ENCODE data around the gene PAIP1. TPM values are rescaled to one million over a fixed set of nuclear protein-coding genes. Genes with fewer than 3 reads are reported as not detected.

Gene PAIP1
- total RNA-seq, 2 experiments from 2014 or later, result 34.0 to 42.9 TPM

GRCh38 chr5:43484106-43484849, 72.6 kb downstream of the PAIP1 start:
- H3K27ac Mint-ChIP-seq, result peak overlapping the region; percentile 100
- H3K27me3 Mint-ChIP-seq, result no peaks in the 10 kb centered on the region
- H3K4me3 Mint-ChIP-seq, result peak overlapping the region; percentile 98
- DNase-seq, result peak; percentile 94
- CTCF ChIA-PET, result interaction anchor here (0.8 to 3.2 kb wide), 43 partner anchors 9 to 1325 kb away, joined by 3 to 25 read pairs (median 4); partner anchors contain the start of genes C5orf34, HMGCS1 and ZNF131
- H3K4me1 Mint-ChIP-seq, result peaks cover 45% of the 10 kb centered on the region
- ATAC-seq, result peak; percentile 78
- H3K9me3 Mint-ChIP-seq (ENCODE audit: low read depth), result no peaks in the 10 kb centered on the region
- H3K36me3 Mint-ChIP-seq, result peaks cover 15% of the 10 kb centered on the region

- CTCF ChIA-PET, result interaction anchor here (0.8 to 3.2 kb wide), 41 partner anchors 8 to 1326 kb away, joined by 3 to 25 read pairs (median 4); partner anchors contain the start of genes C5orf34, HMGCS1 and ZNF131
- Mint-ChIP-seq H3K4me1 (peaks cover 45% of the 10 kb centered on the region), H3K36me3 (peaks cover 16% of the 10 kb centered on the region), H3K4me3 (peak within 1 kb of the TSS; percentile 98), H3K27ac (peak within 1 kb of the TSS; percentile 100), H3K9me3 (ENCODE audit: low read depth) (no peaks in the 10 kb centered on the region), H3K27me3 (no peaks in the 10 kb centered on the region)
- DNase-seq (peak; percentile 92), ATAC-seq (peak; percentile 84)
Measured at GRCh38 chr5:43483298-43484105, 73.4 kb downstream of the PAIP1 start, which contains the start of gene TMEM267. TSS of gene TMEM267 (minus strand) at chr5:43483865. CDS start at chr5:43453969, 29,896 bp downstream.

- CTCF ChIA-PET, result interaction anchor here (0.9 to 1.0 kb wide), 2 partner anchors 33 to 74 kb away, joined by 3 read pairs; no protein-coding TSS in a partner anchor
- DNase-seq (no peak), ATAC-seq (no peak)
- Mint-ChIP-seq H3K9me3 (ENCODE audit: low read depth) (no peaks in the 10 kb centered on the region), H3K36me3 (peaks cover 16% of the 10 kb centered on the region), H3K4me1 (peaks cover 45% of the 10 kb centered on the region), H3K4me3 (peak overlapping the region; percentile 98), H3K27ac (peak overlapping the region; percentile 100), H3K27me3 (no peaks in the 10 kb centered on the region)
Measured at GRCh38 chr5:43482490-43483297, 74.2 kb downstream of the PAIP1 start.

Other genes with a start within 250 kb of the PAIP1 start
- 100 to 1,000 TPM in 1 of 2 experiments, 10 to 100 TPM in 1; 91.4 to 121 TPM for gene HMGCS1, start 243.7 kb downstream of the PAIP1 start, total RNA-seq
- 10 to 100 TPM; 10.0 to 11.6 TPM for gene CCL28, start 144.7 kb downstream of the PAIP1 start, total RNA-seq
- gene TMEM267, start 73.2 kb downstream of the PAIP1 start, total RNA-seq, result 10 to 100 TPM; 13.9 to 21.9 TPM
- gene C5orf34, start 41.9 kb downstream of the PAIP1 start, total RNA-seq, result 1 to 10 TPM; 7.0 to 9.8 TPM
- 100 to 1,000 TPM; 103 to 115 TPM for gene NNT, start 46.1 kb upstream of the PAIP1 start, total RNA-seq

Measured in activated CD8-positive, alpha-beta memory T cell treated with anti-CD3 and anti-CD28 coated beads, Interleukin-2, amount 10 ng/mL, durations not matched to agents 7 days and 5 days (primary cell).